Measurements from ENCODE around the gene SPRN. TPM values are rescaled to one million over a fixed set of nuclear protein-coding genes. Genes with fewer than 3 reads are reported as not detected.

Gene SPRN
- total RNA-seq, 1 donor from 2014 or later = 0.28 TPM

DNA sequence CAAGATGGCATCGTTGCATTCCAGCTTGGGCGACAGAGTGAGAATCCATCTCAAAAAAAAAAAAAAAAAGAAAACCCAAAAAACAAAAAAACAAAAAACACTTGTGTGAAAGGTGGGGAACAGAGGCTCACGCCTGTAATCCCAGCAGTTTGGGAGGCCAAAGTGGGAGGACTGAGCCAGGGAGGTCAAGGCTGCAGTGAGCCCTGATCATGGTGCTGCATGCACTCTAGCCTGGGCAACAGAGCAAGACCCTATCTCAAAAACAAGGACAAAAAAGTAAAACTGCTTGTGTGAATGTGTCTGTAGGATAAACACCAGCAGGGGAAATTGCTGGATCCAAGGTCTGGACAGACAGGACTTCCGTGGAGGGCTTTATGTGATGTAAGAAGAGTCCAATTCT, 40.9 kb downstream of the SPRN start:
- Mint-ChIP-seq H3K27ac (ENCODE audit: unreplicated experiment) (no peak overlapping the region), H3K27me3 (ENCODE audit: unreplicated experiment) (peaks cover 7% of the 10 kb centered on the region), H3K9me3 (ENCODE audit: unreplicated experiment) (no peaks in the 10 kb centered on the region), H3K4me1 (ENCODE audit: unreplicated experiment) (peaks cover 3% of the 10 kb centered on the region), H3K4me3 (ENCODE audit: unreplicated experiment) (no peak overlapping the region), H3K36me3 (ENCODE audit: low read depth, unreplicated experiment) (peaks cover 3% of the 10 kb centered on the region)
- TF ChIP-seq, protein P1, sequence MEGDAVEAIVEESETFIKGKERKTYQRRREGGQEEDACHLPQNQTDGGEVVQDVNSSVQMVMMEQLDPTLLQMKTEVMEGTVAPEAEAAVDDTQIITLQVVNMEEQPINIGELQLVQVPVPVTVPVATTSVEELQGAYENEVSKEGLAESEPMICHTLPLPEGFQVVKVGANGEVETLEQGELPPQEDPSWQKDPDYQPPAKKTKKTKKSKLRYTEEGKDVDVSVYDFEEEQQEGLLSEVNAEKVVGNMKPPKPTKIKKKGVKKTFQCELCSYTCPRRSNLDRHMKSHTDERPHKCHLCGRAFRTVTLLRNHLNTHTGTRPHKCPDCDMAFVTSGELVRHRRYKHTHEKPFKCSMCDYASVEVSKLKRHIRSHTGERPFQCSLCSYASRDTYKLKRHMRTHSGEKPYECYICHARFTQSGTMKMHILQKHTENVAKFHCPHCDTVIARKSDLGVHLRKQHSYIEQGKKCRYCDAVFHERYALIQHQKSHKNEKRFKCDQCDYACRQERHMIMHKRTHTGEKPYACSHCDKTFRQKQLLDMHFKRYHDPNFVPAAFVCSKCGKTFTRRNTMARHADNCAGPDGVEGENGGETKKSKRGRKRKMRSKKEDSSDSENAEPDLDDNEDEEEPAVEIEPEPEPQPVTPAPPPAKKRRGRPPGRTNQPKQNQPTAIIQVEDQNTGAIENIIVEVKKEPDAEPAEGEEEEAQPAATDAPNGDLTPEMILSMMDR (IDR thresholded peaks at IDR 0.05; ENCODE audit: unreplicated experiment) = no peak
- no peak for DNase-seq (ENCODE audit: low spot score)

DNA sequence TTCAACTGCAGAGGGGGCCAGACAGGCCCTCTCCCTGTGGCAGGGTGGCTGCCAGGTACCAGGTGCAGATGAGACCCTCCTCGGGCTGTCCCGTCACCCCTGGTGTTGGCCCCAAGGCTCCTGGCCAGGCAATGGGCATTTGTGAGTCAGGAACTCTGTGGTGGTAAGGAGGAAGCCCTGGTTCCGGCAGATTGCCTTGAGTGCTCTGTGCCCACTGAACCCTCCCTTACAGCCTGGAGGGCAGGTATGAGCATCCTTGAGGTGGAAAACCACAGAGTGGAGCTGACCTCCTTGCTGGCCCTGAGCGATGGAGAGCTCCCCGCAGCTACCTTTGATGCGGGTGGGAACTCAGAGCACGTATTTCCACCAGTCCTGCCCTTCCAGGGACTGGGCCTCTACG, 43.4 kb downstream of the SPRN start:
- Mint-ChIP-seq H3K27me3 (ENCODE audit: unreplicated experiment) (peaks cover 13% of the 10 kb centered on the region), H3K4me1 (ENCODE audit: unreplicated experiment) (no peaks in the 10 kb centered on the region), H3K9me3 (ENCODE audit: unreplicated experiment) (no peaks in the 10 kb centered on the region), H3K4me3 (ENCODE audit: unreplicated experiment) (no peak overlapping the region), H3K27ac (ENCODE audit: unreplicated experiment) (no peak overlapping the region), H3K36me3 (ENCODE audit: low read depth, unreplicated experiment) (no peaks in the 10 kb centered on the region)
- TF ChIP-seq, protein P1 (IDR thresholded peaks at IDR 0.05; ENCODE audit: unreplicated experiment) = no peak
- DNase-seq (ENCODE audit: low spot score) = no peak

DNA sequence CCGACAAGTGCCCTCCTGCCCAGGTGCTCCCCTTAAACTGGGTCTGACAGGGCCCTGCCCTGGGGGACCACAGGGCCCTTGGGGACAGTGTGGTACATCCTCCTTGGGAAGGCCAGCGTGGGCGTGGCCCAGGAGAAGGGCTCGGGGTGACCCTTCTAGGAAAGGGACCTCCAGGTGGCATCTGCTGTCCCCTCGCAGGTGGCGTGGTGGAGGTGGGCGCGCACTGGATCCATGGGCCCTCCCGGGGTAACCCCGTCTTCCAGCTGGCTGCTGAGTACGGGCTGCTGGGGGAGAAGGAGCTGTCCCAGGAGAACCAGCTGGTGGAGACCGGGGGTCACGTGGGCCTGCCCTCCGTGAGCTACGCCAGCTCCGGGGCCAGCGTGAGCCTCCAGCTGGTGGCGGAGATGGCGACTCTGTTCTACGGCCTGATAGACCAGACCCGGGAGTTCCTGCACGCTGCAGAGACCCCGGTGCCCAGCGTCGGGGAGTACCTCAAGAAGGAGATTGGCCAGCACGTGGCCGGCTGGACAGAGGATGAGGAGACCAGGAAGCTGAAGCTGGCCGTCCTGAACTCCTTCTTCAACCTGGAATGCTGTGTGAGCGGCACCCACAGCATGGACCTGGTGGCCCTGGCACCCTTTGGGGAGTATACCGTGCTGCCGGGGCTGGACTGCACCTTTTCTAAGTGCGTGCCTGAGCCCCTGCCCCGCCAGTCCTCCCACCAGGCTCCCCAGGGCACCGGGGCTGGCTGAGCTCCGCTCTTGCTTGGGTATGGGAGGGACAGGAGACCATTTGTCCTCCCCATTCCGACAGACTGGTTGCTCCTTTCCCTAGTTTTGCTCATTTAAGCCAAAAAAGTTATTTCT, 44.4 kb downstream of the SPRN start:
- Mint-ChIP-seq H3K4me3 (ENCODE audit: unreplicated experiment) (peak overlapping the region; percentile 14), H3K4me1 (ENCODE audit: unreplicated experiment) (no peaks in the 10 kb centered on the region), H3K36me3 (ENCODE audit: low read depth, unreplicated experiment) (no peaks in the 10 kb centered on the region), H3K27ac (ENCODE audit: unreplicated experiment) (no peak overlapping the region), H3K9me3 (ENCODE audit: unreplicated experiment) (no peaks in the 10 kb centered on the region), H3K27me3 (ENCODE audit: unreplicated experiment) (peaks cover 21% of the 10 kb centered on the region)
- TF ChIP-seq, protein P1 (IDR thresholded peaks at IDR 0.05; ENCODE audit: unreplicated experiment) = no peak
- DNase-seq (ENCODE audit: low spot score) = no peak

DNA sequence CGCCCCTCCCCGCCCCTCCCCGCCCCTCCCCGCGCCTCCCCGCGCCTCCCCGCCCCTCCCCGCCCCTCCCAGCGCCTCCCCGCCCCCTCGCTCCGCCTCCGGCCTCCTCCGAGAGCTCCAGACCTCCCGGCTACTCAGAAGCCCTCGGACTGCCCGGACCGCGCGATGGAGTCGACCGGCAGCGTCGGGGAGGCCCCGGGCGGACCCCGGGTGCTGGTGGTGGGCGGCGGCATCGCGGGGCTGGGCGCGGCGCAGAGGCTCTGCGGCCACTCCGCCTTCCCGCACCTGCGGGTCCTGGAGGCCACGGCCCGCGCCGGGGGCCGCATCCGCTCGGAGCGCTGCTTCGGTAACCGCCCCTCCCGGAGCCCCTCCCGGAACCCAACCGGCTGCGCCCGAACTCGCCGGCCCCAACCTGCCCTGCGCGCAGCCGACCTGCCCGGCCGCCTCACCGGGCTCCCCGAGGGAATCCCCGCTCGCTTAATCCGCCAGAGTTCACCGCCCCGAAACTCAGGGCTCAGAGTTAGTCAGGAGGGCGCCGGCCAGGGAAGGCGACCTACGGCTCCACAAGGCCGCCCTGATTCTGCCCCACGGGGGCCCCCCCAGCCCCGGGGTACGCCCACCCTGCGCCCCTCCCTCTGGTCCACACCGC, 45.1 kb downstream of the SPRN start, which contains the start of gene PAOX:
Gene PAOX (plus strand): TSS at position 111 of the 649 bp plus-strand sequence. CDS start 55 bp downstream, at position 166.
- peak; percentile 53 for DNase-seq (ENCODE audit: low spot score)
- Mint-ChIP-seq H3K4me1 (ENCODE audit: unreplicated experiment) (no peaks in the 10 kb centered on the region), H3K4me3 (ENCODE audit: unreplicated experiment) (peak within 1 kb of the TSS; percentile 83), H3K27me3 (ENCODE audit: unreplicated experiment) (peaks cover 23% of the 10 kb centered on the region), H3K9me3 (ENCODE audit: unreplicated experiment) (no peaks in the 10 kb centered on the region), H3K36me3 (ENCODE audit: low read depth, unreplicated experiment) (no peaks in the 10 kb centered on the region), H3K27ac (ENCODE audit: unreplicated experiment) (no peak within 1 kb of the TSS)
- TF ChIP-seq, protein P1 (IDR thresholded peaks at IDR 0.05; ENCODE audit: unreplicated experiment) = no peak

Data from endothelial cell (in vitro differentiated cells).